HUES6 (cell line): ENCODE data around the gene ARPC1A.
A peak's percentile ranks its signal among the peaks of the same experiment; 100 is the strongest.
"Not testable (repeated sequence)": the region's sequence is repeated elsewhere in the genome, so short reads cannot be mapped to it uniquely, and the experiment has no call there.

Source experiments
- H3K27ac ChIP-seq: 2 replicates; pipeline ENCODE4 v1.7.0; 2013; ENCODE audit warnings: low read depth, mild to moderate bottlenecking, low read length, inconsistent platforms
- H3K27me3 ChIP-seq: 2 replicates; pipeline ENCODE4 v1.6.1; 2013; ENCODE audit warnings: low read length; ENCODE audit not compliant: control insufficient read depth, insufficient read depth
- H3K36me3 ChIP-seq: 2 replicates; pipeline ENCODE4 v1.6.1; 2013; ENCODE audit warnings: low read length; ENCODE audit not compliant: control insufficient read depth, insufficient read depth
- H3K4me1 ChIP-seq: 2 replicates; pipeline ENCODE4 v1.6.1; 2013; ENCODE audit warnings: low read length; ENCODE audit not compliant: control insufficient read depth, insufficient read depth
- H3K4me3 ChIP-seq: 2 replicates; pipeline ENCODE4 v1.5.1; 2013; ENCODE audit warnings: low read depth, low read length
- H3K9ac ChIP-seq: one replicate; pipeline ENCODE4 v1.6.1; 2013; ENCODE audit warnings: mild to moderate bottlenecking, low read length
- H3K9me3 ChIP-seq: 2 replicates; pipeline ENCODE4 v1.6.1; 2013; ENCODE audit warnings: low read depth, low read length; ENCODE audit not compliant: control insufficient read depth, insufficient read depth

Gene ARPC1A

DNA sequence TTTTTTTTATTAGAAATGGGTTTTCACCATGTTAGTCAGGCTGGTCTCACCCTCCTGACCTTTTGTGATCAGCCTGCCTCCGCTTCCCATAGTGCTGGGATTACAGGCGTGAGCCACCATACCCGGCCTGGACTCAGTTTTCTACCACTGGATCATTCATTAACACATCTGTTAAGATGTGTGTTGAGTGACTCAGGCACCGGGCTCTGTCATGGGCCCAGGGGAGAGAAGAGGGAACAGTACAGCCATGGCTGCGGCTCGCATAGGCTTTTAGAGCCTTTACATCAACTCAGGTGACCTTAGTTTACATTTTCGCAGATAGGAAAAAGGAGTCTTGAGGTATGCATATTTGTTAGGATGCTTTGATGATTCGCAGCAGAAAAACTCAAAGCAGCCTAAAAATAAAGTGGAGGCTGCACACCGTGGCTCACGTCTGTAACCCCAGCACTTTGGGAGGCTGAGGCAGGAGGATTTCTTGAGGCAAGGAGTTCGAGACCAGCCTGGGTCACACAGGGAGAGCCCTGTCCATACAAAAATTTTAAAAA lies 45.8 kb downstream of the ARPC1A start:
- Histone ChIP-seq H3K9me3 (no peaks in the 10 kb centered on the region), H3K9ac (no peak overlapping the region), H3K4me1 (peaks cover 6% of the 10 kb centered on the region; the same call in 1 of the 2 replicates), H3K27me3 (no peaks in the 10 kb centered on the region), H3K4me3 (no peak overlapping the region), H3K36me3 (peaks cover 8% of the 10 kb centered on the region), H3K27ac (no peak overlapping the region)

DNA sequence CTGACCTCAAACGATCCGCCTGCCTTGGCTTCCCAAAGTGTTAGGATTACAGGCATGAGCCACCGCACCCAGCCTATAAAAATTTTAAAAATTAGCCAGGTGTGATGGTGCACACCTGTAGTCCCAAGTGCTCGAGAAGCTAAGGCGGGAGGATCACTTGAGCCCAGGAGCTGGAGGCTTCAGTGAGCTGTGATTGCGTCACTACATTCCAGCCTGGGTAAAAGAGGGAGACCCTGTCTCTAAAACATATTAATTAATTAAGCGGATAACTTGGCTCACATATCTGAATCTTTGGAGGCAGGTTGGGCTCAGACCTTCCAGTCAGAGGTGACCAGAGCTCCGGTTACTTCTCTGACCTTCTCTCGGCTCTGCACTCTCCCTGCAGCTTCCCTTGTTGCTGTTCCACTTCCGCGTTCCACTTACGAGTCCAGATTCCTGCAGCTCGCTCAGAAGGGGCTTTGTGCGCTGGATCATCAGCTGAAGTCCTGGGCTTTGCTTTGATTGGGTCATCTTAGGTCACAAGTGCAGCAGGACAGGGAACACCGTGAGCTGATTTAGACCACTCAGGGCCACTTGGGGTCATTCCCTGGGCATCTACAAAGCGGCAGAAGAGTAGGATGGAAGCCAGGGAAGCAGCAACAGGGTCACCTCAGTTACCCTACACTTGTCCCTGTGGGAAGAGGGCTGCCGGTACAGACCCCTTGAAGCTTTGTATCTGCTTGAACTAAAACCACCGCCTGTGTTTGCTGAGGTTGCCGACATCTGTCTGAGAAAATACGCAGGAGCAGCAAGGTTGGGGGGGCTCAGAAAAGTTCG lies 46.8 kb downstream of the ARPC1A start:
- H3K4me1 ChIP-seq = peaks cover 5% of the 10 kb centered on the region; the same call in 1 of the 2 replicates
- no peak overlapping the region for H3K27ac ChIP-seq
- H3K4me3 ChIP-seq = no peak overlapping the region
- H3K27me3 ChIP-seq = no peaks in the 10 kb centered on the region
- H3K9ac ChIP-seq = no peak overlapping the region
- H3K9me3 ChIP-seq = no peaks in the 10 kb centered on the region
- H3K36me3 ChIP-seq = peaks cover 4% of the 10 kb centered on the region; the same call in 1 of the 2 replicates

DNA sequence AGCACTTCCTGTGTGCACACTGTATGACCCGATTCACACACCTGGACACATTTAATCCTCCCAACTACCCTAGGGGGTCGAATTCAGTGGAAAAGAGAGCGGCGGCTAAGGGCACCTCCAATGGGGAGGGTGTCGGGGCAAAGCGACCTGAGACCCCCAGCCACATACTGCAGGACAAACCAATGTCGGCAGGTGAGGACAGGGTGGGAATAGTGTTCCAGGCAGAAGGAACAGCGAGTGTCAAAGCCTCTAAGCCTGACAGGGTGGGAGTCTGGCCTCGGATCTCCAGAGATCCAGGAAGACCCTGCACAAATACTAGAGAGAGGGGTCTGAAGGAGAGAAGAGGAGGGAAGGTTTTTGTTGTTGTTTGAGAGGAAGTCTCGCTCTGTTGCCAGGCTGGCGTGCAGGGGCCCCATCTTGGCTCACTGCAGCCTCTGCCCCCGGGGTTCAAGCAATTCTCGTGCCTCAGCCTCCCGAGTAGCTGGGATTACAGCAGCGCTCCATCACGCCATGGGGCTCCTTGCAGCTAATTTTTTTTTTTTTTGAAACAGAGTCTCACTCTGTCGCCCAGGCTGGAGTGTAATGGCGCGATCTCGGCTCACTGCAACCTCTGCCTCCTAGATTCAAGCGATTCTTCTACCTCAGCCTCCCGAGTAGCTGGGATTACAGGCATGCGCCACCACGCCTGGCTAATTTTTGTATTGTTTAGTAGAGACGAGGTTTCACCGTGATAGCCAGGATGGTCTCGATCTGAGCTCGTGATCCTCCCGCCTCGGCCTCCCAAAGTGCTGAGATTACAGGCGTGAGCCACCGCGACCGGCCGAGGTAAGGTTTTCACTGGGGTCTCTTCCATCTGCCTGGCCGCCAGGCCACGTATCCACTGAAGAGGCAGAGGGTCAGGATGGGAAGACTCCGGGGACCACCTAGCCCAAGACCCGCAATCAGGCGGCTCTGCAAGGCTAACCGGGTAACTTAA lies 47.7 kb downstream of the ARPC1A start:
- Histone ChIP-seq H3K4me1 (peaks cover 5% of the 10 kb centered on the region; the same call in 1 of the 2 replicates), H3K9me3 (no peaks in the 10 kb centered on the region), H3K4me3 (peak overlapping the region; percentile 97), H3K36me3 (peaks cover 10% of the 10 kb centered on the region), H3K27me3 (no peaks in the 10 kb centered on the region), H3K27ac (no peak overlapping the region; the same call in 1 of the 2 replicates), H3K9ac (peak overlapping the region; percentile 71)

DNA sequence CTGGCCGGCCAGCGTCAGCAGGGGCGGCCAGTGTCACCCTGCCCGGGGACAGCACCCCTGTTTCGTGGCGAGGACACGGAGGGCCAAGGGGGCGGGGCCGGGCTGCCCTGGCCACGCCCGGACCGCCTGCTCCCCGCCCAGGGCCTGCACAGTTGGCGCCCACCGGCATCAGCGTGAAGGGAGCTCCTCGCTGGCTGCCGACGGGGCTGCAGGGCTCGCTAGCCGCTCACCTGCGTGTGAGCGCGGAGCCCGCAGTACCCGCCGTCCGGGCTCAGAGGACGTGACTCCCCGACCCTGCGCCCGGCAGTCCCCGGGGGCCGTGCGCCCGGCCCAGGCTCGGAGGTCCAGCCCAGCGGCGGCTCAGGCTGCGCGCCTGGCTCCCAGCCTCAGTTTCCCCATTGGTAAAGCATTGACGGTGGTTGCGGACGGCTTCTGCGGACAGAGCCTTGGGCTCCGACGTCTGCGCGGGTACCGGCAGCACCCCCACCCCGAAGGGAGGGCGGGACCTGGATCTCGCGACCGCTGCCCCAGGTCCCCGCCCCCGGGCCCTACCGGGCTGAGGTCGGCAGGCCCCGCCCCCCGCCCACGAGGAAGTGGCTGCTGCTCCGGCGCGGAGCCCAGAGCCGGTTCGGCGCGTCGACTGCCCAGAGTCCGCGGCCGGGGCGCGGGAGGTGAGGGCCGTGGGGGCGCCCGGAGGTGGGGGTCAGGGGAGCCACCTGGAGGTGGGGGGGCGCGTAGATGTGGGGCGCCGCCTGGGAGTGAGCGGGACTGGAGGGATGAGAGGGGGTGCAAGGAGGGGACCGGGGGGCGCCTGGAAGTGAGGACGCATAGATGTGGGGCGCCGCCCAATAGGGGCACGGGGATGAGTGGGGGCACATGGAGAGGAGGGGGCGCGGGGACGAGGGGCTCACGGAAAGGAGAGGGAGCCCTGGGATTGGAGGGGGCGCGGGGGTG lies 48.7 kb downstream of the ARPC1A start, which contains the start of gene ARPC1B:
TSS of gene ARPC1B (plus strand) at position 620 of the 954 bp plus-strand sequence. CDS start 10,985 bp downstream, outside the sequence.
- Histone ChIP-seq H3K4me3 (peak within 1 kb of the TSS; percentile 97), H3K27ac (peak within 1 kb of the TSS; percentile 86; the same call in 1 of the 2 replicates), H3K9me3 (no peaks in the 10 kb centered on the region), H3K36me3 (peaks cover 12% of the 10 kb centered on the region), H3K27me3 (no peaks in the 10 kb centered on the region), H3K9ac (peak within 1 kb of the TSS; percentile 71), H3K4me1 (peaks cover 10% of the 10 kb centered on the region; the same call in 1 of the 2 replicates)

DNA sequence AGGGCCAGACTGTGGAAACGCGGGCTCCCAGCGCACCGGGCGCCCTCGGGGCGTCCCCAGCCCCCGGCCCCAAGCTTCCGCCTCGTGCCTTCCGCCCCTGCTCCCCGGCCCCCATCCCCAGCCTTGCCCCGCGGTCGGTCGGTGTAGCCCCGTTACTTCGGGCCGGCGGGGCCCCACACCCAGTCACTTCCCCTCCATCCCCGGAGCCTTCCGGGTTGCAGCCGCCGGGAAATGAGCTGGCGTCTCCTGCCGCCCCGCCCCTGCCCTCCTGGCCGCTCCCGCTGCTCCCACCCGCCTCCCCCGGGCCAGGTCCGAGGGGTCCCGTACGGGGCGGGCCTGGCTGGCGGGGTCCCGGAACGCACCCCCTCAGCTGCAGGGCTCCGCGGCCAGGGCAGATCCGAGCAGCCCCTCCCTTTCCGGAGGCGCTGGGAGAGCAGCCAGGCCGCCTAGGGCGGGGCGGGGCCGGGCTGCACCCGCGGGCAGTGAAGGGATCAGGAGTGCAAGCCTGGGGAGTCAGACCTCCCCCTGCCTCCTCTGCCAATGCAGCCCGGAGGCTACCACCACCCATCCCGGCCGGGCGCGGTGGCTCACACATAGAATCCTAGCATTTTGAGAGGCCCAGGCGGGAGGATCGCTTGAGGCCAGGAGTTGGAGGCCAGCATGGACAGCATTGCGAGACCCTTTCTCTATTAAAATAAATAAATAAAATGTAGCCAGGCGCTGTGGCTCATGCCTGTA lies 49.5 kb downstream of the ARPC1A start:
- H3K4me3 ChIP-seq = peak overlapping the region; percentile 97
- H3K4me1 ChIP-seq = peaks cover 18% of the 10 kb centered on the region; the same call in 1 of the 2 replicates
- H3K27me3 ChIP-seq = no peaks in the 10 kb centered on the region
- peak overlapping the region; percentile 48 for H3K9ac ChIP-seq
- H3K27ac ChIP-seq = peak overlapping the region; percentile 18; the same call in 1 of the 2 replicates
- H3K9me3 ChIP-seq = no peaks in the 10 kb centered on the region
- peaks cover 14% of the 10 kb centered on the region for H3K36me3 ChIP-seq

DNA sequence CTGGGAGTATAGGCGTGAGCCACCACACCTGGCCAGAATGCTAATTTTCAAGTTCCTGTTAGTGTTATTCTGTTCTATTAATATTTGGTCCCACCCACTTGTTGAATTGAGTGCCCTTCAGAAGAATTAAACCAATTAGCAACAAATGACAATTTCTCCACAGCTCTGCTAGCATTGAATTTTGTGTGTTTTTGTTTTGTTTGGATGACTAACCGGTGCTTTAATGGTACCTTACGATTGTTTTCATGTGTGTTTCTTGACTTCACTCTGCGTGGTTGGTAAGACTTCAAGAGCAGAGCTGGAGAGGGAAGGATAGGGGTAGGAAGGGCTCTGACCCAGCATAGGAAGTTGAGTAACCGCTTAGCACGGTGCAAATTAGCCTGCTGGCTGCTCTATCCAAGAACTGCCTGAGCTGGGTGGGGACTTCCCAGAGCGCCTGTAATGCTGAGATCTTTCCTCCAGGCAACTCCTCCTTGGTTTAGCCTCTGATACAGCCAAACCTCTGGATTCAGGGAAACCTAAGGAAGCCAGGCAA lies 53.4 kb downstream of the ARPC1A start:
- Histone ChIP-seq H3K36me3 (peaks cover 27% of the 10 kb centered on the region), H3K4me1 (peaks cover 19% of the 10 kb centered on the region; the same call in 1 of the 2 replicates), H3K9me3 (no peaks in the 10 kb centered on the region), H3K4me3 (no peak overlapping the region), H3K27me3 (no peaks in the 10 kb centered on the region), H3K9ac (no peak overlapping the region), H3K27ac (no peak overlapping the region)

DNA sequence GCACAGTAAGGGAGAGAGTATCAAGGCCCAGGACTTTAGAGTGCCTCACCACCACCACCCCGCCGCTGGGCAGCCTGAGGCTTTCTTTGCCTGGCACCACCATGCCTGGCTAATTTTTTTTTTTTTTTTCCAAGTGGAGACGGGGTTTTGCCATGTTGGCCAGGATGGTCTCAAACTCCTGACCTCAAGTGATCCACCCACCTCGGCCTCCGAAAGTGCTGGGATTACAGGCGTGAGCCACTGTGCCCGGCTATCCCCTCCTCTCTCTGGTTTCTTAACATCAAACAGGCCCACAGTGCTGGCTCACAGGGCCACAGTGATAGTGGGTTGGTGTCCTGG lies 54.0 kb downstream of the ARPC1A start:
- Histone ChIP-seq H3K4me1 (peaks cover 19% of the 10 kb centered on the region; the same call in 1 of the 2 replicates), H3K36me3 (peaks cover 27% of the 10 kb centered on the region)
- H3K9me3 ChIP-seq, H3K27me3 ChIP-seq, H3K9ac ChIP-seq, H3K4me3 ChIP-seq, H3K27ac ChIP-seq: not testable (repeated sequence)

DNA sequence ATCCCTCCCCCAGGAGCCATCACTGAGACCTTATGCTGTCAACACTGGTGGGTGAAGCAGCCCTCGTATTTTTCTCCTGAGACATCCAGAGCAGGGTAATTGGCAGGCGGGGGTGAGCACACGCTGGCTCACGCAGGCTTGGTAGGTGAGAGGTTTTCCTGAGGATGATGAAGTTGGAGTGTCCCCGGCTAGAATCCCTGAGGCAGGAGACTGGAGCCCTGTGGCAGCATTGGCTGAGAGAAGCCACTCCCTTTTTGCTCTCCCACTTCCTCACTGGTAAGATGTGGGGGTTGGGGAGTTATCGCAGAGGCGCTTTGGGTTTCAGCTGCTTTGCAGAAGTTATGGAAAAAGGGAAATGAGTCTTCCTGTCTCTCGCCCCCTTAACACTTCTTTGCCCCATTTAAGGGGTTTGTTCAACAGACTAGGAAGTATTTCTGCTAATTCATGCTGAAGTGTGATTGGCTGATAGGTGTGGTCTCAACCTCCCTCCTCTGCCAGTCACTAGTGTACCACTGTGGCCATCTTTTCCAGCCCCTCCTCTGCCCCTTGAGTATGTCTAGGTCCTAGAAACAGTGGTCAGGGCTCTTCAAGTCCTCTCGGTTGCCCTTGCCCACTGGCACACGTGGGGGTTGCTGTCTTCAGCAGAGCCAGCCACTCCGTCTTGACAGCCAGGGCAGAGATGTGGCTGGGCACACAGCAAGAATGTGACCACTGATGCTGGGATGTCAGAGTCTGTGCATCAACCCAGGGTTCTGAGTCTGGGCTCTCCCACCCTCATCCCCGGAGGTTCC lies 54.5 kb downstream of the ARPC1A start:
- Histone ChIP-seq H3K9me3 (no peaks in the 10 kb centered on the region), H3K36me3 (peaks cover 27% of the 10 kb centered on the region), H3K27ac (peak overlapping the region; percentile 4; the same call in 1 of the 2 replicates), H3K27me3 (no peaks in the 10 kb centered on the region), H3K4me1 (peaks cover 19% of the 10 kb centered on the region; the same call in 1 of the 2 replicates), H3K9ac (no peak overlapping the region), H3K4me3 (no peak overlapping the region)
